SK-N-SH (cell line): ENCODE data around the gene GALC. TPM values are rescaled to one million over a fixed set of nuclear protein-coding genes. Genes with fewer than 3 reads are reported as not detected.

Source experiments
- CTCF ChIA-PET: fragments of 300-600, 350-600 bp; formaldehyde crosslinking; extraction: SDS; loops from one replicate; lab custom pipeline; 2021; lab: Yijun Ruan, JAX
- POLR2A ChIA-PET: fragments of 350-600 bp; sonication (Branson Sonifier 250); formaldehyde crosslinking; extraction: SDS; loops from one replicate; lab custom pipeline; 2020; ENCODE audit warnings: antibody characterized with exemption, inconsistent platforms; lab: Yijun Ruan, JAX
- DNase-seq: peaks from one replicate; pipeline ENCODE4 v3.0.0; 2012
- H2AFZ ChIP-seq: fragments of 200-600 bp; sonication (generic); 2 replicates; pipeline ENCODE4 v1.8.1; 2016; ENCODE audit warnings: antibody characterized with exemption, mild to moderate bottlenecking, low read depth
- H3F3A ChIP-seq: fragments of 200-600 bp; sonication (generic); replicated peaks from 2 replicates; pipeline ENCODE3; 2016; ENCODE audit warnings: antibody characterized with exemption, mild to moderate bottlenecking; ENCODE audit not compliant: insufficient read depth
- H3K27ac ChIP-seq, 2 experiments: fragments of 200-500 bp in 1 of 2; fragments of 200-600 bp in 1 of 2; sonication (Bioruptor generic) in 1 of 2; sonication (generic), shearing (Covaris generic) in 1 of 2; 2 replicates each; pipeline versions ENCODE4 v1.5.1 to v1.6.1; 2014 to 2016; ENCODE audit warnings: low read depth in 2 of 2, inconsistent platforms in 1 of 2, low read length in 1 of 2, mild to moderate bottlenecking in 1 of 2, mixed read lengths in 1 of 2
- H3K27me3 ChIP-seq: fragments of 200-600 bp; sonication (generic), shearing (Covaris generic); 2 replicates; pipeline ENCODE4 v1.6.1; 2016; ENCODE audit warnings: mixed run types; ENCODE audit not compliant: insufficient read depth
- H3K36me3 ChIP-seq, 2 experiments: fragments of 200-500 bp in 1 of 2; fragments of 200-600 bp in 1 of 2; sonication (Bioruptor generic) in 1 of 2; sonication (generic) in 1 of 2; replicated peaks in 1 of 2; 2 replicates each; pipeline versions ENCODE3 to v1.5.1; 2014 to 2016; ENCODE audit warnings: low read length in 1 of 2, mild to moderate bottlenecking in 1 of 2; ENCODE audit not compliant: insufficient read depth in 2 of 2, control insufficient read depth in 1 of 2
- H3K4me1 ChIP-seq, 2 experiments: fragments of 200-500 bp in 1 of 2; fragments of 200-600 bp in 1 of 2; sonication (Bioruptor generic) in 1 of 2; sonication (generic), shearing (Covaris generic) in 1 of 2; 2 replicates each; pipeline versions ENCODE4 v1.5.1 to v1.6.1; 2014 to 2016; ENCODE audit warnings: low read depth in 1 of 2, low read length in 1 of 2, mixed run types in 1 of 2; ENCODE audit not compliant: insufficient read depth in 2 of 2, control insufficient read depth in 1 of 2
- H3K4me2 ChIP-seq: fragments of 200-600 bp; sonication (generic), shearing (Covaris generic); 2 replicates; pipeline ENCODE4 v1.6.1; 2017; ENCODE audit warnings: mixed run types
- H3K4me3 ChIP-seq, 2 experiments: fragments of 200-500 bp in 1 of 2; fragments of 200-600 bp in 1 of 2; sonication (Bioruptor generic) in 1 of 2; sonication (generic), shearing (Covaris generic) in 1 of 2; 2 replicates each; pipeline versions ENCODE4 v1.5.1 to v1.8.1; 2014 to 2016; ENCODE audit warnings: low read depth in 2 of 2, inconsistent platforms in 1 of 2, low read length in 1 of 2, mild to moderate bottlenecking in 1 of 2, mixed read lengths in 1 of 2, moderate library complexity in 1 of 2
- H3K79me2 ChIP-seq: fragments of 200-600 bp; sonication (generic); 2 replicates; pipeline ENCODE4 v1.8.1; 2017; ENCODE audit warnings: mild to moderate bottlenecking; ENCODE audit not compliant: insufficient read depth
- H3K9ac ChIP-seq: fragments of 200-600 bp; sonication (generic); 2 replicates; pipeline ENCODE4 v1.6.1; 2017; ENCODE audit warnings: mixed run types
- H3K9me2 ChIP-seq: fragments of 200-600 bp; sonication (generic); 2 replicates; pipeline ENCODE4 v1.6.1; 2017; ENCODE audit warnings: mixed run types
- H3K9me3 ChIP-seq: fragments of 200-600 bp; sonication (generic); 2 replicates; pipeline ENCODE4 v1.6.1; 2017; ENCODE audit warnings: mixed run types, mild to moderate bottlenecking, moderate library complexity
- H4K20me1 ChIP-seq: fragments of 200-600 bp; sonication (generic); 2 replicates; pipeline ENCODE4 v1.6.1; 2017; ENCODE audit warnings: mild to moderate bottlenecking, mixed run types; ENCODE audit not compliant: insufficient read depth
- CHD2 ChIP-seq: fragments of 150-350 bp; IDR thresholded peaks from 2 replicates; pipeline ENCODE4 v1.6.1; 2018; ENCODE audit warnings: low read length; ENCODE audit not compliant: partially characterized antibody
- EP300 ChIP-seq, 2 experiments: IDR thresholded peaks; 2 replicates each; pipeline versions ENCODE4 v1.4.0 to v1.6.1; 2012; ENCODE audit warnings: borderline replicate concordance in 1 of 2, low read depth in 1 of 2, low read length in 1 of 2
- FOXJ3 ChIP-seq: sonication (generic); formaldehyde crosslinking; IDR thresholded peaks from 2 replicates; pipeline ENCODE4 v1.5.1; 2020; ENCODE audit warnings: mild to moderate bottlenecking, missing genetic modification reagents
- FOXM1 ChIP-seq: IDR thresholded peaks from 2 replicates; pipeline ENCODE4 v1.4.0; 2012; ENCODE audit warnings: low read depth, mild to moderate bottlenecking
- GABPA ChIP-seq: IDR thresholded peaks from 2 replicates; pipeline ENCODE4 v1.4.0; 2012; ENCODE audit warnings: low read depth, mild to moderate bottlenecking
- IRF3 ChIP-seq: fragments of 150-350 bp; IDR thresholded peaks from 2 replicates; pipeline ENCODE4 v1.6.1; 2016; ENCODE audit warnings: mild to moderate bottlenecking, low read depth, low read length
- JUND ChIP-seq: IDR thresholded peaks from 2 replicates; pipeline ENCODE4 v1.4.0; 2012
- MAX ChIP-seq: IDR thresholded peaks from 2 replicates; pipeline ENCODE4 v1.4.0; 2012; ENCODE audit warnings: low read depth
- SMC3 ChIP-seq: IDR thresholded peaks from 2 replicates; pipeline ENCODE4 v1.6.1; 2012; ENCODE audit warnings: low read depth, low read length, improper control_type of control experiment
- TCF12 ChIP-seq: IDR thresholded peaks from 2 replicates; pipeline ENCODE4 v1.4.0; 2012
- WGBS: methylation state at CpG from one replicate; pipeline ENCODE4 v1.1.6; 2017; ENCODE audit warnings: low lambda C conversion rate; 5-methylcytosine and 5-hydroxymethylcytosine counted together
- polyA plus RNA-seq, 3 experiments: library from polyadenylated mRNA; depleted of rRNA; stranded (reverse); fragments of >200 nt; gene quantifications; 2 replicates each; pipeline ENCODE4 v1.2.3, GENCODE V29; 2012

GALC gene
- polyA plus RNA-seq, 1 of the 3 experiments (the other 2 are of a cell fraction), result 9.7 TPM

DNA sequence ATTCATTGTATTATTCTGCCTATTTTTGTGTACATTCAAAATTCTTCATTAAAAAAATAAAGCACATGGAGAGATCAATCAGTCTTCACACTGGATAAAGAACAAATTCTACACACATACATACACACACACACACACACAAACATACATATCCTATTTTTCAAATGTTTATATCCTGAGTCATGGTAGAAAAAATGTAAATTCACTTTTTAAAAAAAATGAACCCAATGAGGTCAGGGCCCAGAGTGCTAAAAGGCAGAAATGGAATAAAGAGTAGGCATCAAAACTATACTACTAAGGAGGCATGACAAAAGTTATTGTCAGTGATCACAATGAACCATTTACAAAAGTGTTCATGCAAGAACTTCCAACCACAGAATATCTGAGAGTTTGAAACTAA is 17.3 kb downstream of the GALC start:
- TF ChIP-seq IRF3, result no peak
- 0 out of 2 replicates have a peak, but pooled peaks have one; percentile 6 for TF ChIP-seq JUND
- no peak for TF ChIP-seq FOXM1
- no peak for DNase-seq
- Histone ChIP-seq H3K4me2 (no peak overlapping the region), H3K9me2 (no peaks in the 10 kb centered on the region), H2AFZ (no peak overlapping the region), H3K79me2 (no peaks in the 10 kb centered on the region), H3K9me3 (no peaks in the 10 kb centered on the region), H3K4me3 (no peak overlapping the region), H3F3A (no peaks in the 10 kb centered on the region), H3K4me1 (no peaks in the 10 kb centered on the region), H3K27ac (no peak overlapping the region), H4K20me1 (no peaks in the 10 kb centered on the region), H3K36me3 (peaks cover 0 to 2% of the 10 kb centered on the region in 2 experiments), H3K27me3 (no peaks in the 10 kb centered on the region), H3K9ac (no peak overlapping the region)
- ChIA-PET POLR2A (no interaction called here), CTCF (no interaction called here)

- ChIA-PET CTCF (no interaction called here), POLR2A (no interaction called here)
- Histone ChIP-seq H3K36me3 (peaks cover 5% of the 10 kb centered on the region in 2 experiments), H3K4me2 (no peak overlapping the region), H3K9ac (no peak overlapping the region), H3F3A (no peaks in the 10 kb centered on the region), H4K20me1 (no peaks in the 10 kb centered on the region), H3K4me1 (no peaks in the 10 kb centered on the region), H2AFZ (no peak overlapping the region), H3K79me2 (no peaks in the 10 kb centered on the region), H3K4me3 (no peak overlapping the region), H3K9me3 (no peaks in the 10 kb centered on the region), H3K27me3 (no peaks in the 10 kb centered on the region), H3K9me2 (no peaks in the 10 kb centered on the region), H3K27ac (no peak overlapping the region)
- 79% methylated on average over 2 of the region's 2 CpGs for WGBS
- no peak for TF ChIP-seq CHD2
- no peak for DNase-seq
These were observed 22.0 kb downstream of the GALC start for GRCh38 chr14:87971010-87971409.

- no peaks in the 10 kb centered on the region for H3K27me3 ChIP-seq
- no peaks in the 10 kb centered on the region for H3K4me1 ChIP-seq
- H2AFZ ChIP-seq, result no peak overlapping the region
- no peak overlapping the region for H3K4me3 ChIP-seq
- POLR2A ChIA-PET, result no interaction called here
- TF ChIP-seq MAX (no peak), GABPA (no peak), EP300 (IDR thresholded peaks at IDR 0.05; ENCODE audit: borderline replicate concordance in 1 of 2, low read depth in 1 of 2, low read length in 1 of 2) (no peak), FOXJ3 (CRISPR knock-in tag) (no peak), SMC3 (no peak), TCF12 (no peak), JUND (no peak)
- H3K4me2 ChIP-seq, result no peak overlapping the region
- H3K9me3 ChIP-seq, result no peaks in the 10 kb centered on the region
- no peaks in the 10 kb centered on the region for H3K9me2 ChIP-seq
- H3K27ac ChIP-seq, result no peak overlapping the region
- H3F3A ChIP-seq, result no peaks in the 10 kb centered on the region
- H3K79me2 ChIP-seq, result no peaks in the 10 kb centered on the region
- peaks cover 7 to 12% of the 10 kb centered on the region in 2 experiments for H3K36me3 ChIP-seq
- H3K9ac ChIP-seq, result no peak overlapping the region
- no peak for DNase-seq
- no peaks in the 10 kb centered on the region for H4K20me1 ChIP-seq
- CTCF ChIA-PET, result interaction anchor here (0.7 to 3.6 kb wide), 3 partner anchors 12 to 201 kb away, joined by 3 to 24 read pairs (median 5); no protein-coding TSS in a partner anchor
These were observed 25.5 kb downstream of the GALC start for GRCh38 chr14:87967496-87967895.
